Measurements from ENCODE around the gene ZWILCH. TPM values are rescaled to one million over a fixed set of nuclear protein-coding genes. Genes with fewer than 3 reads are reported as not detected.

Gene ZWILCH
- total RNA-seq, 3 donors from 2014 or later (not counting 1 experiment from before 2014, with no cell fraction given): 8.7 to 9.9 (median 9.7) TPM

DNA sequence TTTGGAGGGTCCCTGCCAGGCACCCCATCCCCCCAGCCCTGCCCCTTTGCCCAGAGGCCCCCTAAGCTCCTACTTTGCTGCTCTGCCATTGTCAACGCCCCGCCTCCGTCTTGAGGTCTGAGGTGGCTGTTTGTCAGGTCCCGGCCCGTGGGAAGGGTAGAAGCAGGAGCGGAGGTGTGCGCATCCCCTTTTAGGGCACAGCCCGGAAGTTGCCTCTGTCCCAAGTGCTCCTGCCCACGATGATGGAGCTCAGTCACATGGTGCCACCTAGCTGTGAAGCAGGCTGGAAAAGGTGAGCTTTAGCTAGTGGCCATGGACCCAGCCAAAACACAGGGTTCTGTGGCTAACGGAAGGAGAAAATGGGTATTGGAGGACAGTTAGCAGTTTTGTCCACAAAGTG lies 89.2 kb downstream of the ZWILCH start:
- Histone ChIP-seq H3K27me3 (ENCODE audit: control insufficient read depth, insufficient read depth, low read length) (no peaks in the 10 kb centered on the region), H3K9me3 (ENCODE audit: control insufficient read depth, insufficient read depth, low read length) (no peaks in the 10 kb centered on the region), H3K4me3 (ENCODE audit: low read length) (no peak overlapping the region), H3K4me1 (ENCODE audit: control insufficient read depth, insufficient read depth, low read length) (no peaks in the 10 kb centered on the region), H3K36me3 (ENCODE audit: control insufficient read depth, insufficient read depth, low read length) (no peaks in the 10 kb centered on the region), H3K27ac (ENCODE audit: low read length) (no peak overlapping the region)
- Mint-ChIP-seq H3K27me3 (ENCODE audit: low read depth in 2 of 2) (no peaks in the 10 kb centered on the region), H3K4me1 (no peaks in the 10 kb centered on the region), H3K4me3 (no peak overlapping the region), H3K9me3 (no peaks in the 10 kb centered on the region), H3K27ac (no peak overlapping the region), H3K36me3 (no peaks in the 10 kb centered on the region)
- no peak for DNase-seq
- TF ChIP-seq, protein P1, sequence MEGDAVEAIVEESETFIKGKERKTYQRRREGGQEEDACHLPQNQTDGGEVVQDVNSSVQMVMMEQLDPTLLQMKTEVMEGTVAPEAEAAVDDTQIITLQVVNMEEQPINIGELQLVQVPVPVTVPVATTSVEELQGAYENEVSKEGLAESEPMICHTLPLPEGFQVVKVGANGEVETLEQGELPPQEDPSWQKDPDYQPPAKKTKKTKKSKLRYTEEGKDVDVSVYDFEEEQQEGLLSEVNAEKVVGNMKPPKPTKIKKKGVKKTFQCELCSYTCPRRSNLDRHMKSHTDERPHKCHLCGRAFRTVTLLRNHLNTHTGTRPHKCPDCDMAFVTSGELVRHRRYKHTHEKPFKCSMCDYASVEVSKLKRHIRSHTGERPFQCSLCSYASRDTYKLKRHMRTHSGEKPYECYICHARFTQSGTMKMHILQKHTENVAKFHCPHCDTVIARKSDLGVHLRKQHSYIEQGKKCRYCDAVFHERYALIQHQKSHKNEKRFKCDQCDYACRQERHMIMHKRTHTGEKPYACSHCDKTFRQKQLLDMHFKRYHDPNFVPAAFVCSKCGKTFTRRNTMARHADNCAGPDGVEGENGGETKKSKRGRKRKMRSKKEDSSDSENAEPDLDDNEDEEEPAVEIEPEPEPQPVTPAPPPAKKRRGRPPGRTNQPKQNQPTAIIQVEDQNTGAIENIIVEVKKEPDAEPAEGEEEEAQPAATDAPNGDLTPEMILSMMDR (IDR thresholded peaks at IDR 0.05): no peak
- intact Hi-C loops (cut with micrococcal nuclease): no loop called here
- WGBS (ENCODE audit: insufficient coverage): 90% methylated on average over 10 of the region's 10 CpGs
- no peak for ATAC-seq

DNA sequence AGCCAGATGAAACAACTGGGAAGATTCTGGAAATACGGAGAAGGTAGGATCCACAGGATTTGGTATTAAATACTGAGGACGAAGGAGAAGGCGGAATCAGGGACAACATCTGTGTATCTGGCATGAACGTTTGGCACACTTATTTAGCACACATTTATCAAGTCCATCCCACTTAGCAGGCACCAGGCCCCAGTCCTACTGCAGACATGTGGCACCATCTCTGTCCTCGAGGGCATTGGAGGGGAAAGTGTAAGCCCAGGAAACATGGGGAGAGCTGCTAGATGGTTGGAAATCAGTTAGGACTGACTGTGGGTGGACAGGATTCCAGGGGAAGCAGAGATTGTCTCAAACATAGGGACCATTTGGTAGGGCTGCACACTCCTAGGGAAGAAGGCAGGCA lies 89.7 kb downstream of the ZWILCH start:
- Mint-ChIP-seq H3K27me3 (ENCODE audit: low read depth in 2 of 2) (no peaks in the 10 kb centered on the region), H3K27ac (no peak overlapping the region), H3K9me3 (no peaks in the 10 kb centered on the region), H3K4me3 (no peak overlapping the region), H3K4me1 (no peaks in the 10 kb centered on the region), H3K36me3 (no peaks in the 10 kb centered on the region)
- TF ChIP-seq, protein P1 (IDR thresholded peaks at IDR 0.05): no peak
- ATAC-seq: no peak
- WGBS (ENCODE audit: insufficient coverage): 89% methylated on average over 5 of the region's 5 CpGs
- Histone ChIP-seq H3K4me1 (ENCODE audit: control insufficient read depth, insufficient read depth, low read length) (no peaks in the 10 kb centered on the region), H3K4me3 (ENCODE audit: low read length) (no peak overlapping the region), H3K9me3 (ENCODE audit: control insufficient read depth, insufficient read depth, low read length) (no peaks in the 10 kb centered on the region), H3K27ac (ENCODE audit: low read length) (no peak overlapping the region), H3K36me3 (ENCODE audit: control insufficient read depth, insufficient read depth, low read length) (no peaks in the 10 kb centered on the region), H3K27me3 (ENCODE audit: control insufficient read depth, insufficient read depth, low read length) (no peaks in the 10 kb centered on the region)
- intact Hi-C loops (cut with micrococcal nuclease): no loop called here
- DNase-seq: no peak

DNA sequence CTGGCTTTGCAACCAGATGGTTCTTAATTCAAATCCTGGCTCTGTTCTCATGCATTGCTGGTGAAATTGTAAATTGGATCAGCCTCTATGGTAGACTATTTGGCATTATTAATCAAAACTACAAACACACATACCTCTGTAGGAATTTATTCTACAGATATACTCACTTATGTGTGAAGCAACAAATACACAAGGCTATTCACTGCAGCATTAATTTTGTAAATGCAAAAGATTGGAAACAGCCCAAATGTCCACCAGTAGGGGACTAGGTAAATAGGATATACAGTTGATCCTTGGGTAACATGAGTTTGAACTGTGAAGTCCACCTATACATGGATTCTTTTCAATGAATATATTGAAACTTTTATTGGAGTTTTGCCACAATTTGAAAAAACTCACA lies 90.2 kb downstream of the ZWILCH start:
- Histone ChIP-seq H3K27ac (ENCODE audit: low read length) (no peak overlapping the region), H3K9me3 (ENCODE audit: control insufficient read depth, insufficient read depth, low read length) (no peaks in the 10 kb centered on the region), H3K27me3 (ENCODE audit: control insufficient read depth, insufficient read depth, low read length) (no peaks in the 10 kb centered on the region), H3K36me3 (ENCODE audit: control insufficient read depth, insufficient read depth, low read length) (no peaks in the 10 kb centered on the region), H3K4me3 (ENCODE audit: low read length) (no peak overlapping the region), H3K4me1 (ENCODE audit: control insufficient read depth, insufficient read depth, low read length) (no peaks in the 10 kb centered on the region)
- ATAC-seq (no peak), DNase-seq (no peak)
- TF ChIP-seq, protein P1 (IDR thresholded peaks at IDR 0.05): no peak
- H3K36me3 Mint-ChIP-seq: no peaks in the 10 kb centered on the region
- H3K27ac Mint-ChIP-seq: no peak overlapping the region
- H3K4me3 Mint-ChIP-seq: no peak overlapping the region
- H3K4me1 Mint-ChIP-seq: no peaks in the 10 kb centered on the region
- H3K27me3 Mint-ChIP-seq (ENCODE audit: low read depth in 2 of 2): no peaks in the 10 kb centered on the region
- no peaks in the 10 kb centered on the region for H3K9me3 Mint-ChIP-seq
- intact Hi-C loops (cut with micrococcal nuclease): no loop called here

DNA sequence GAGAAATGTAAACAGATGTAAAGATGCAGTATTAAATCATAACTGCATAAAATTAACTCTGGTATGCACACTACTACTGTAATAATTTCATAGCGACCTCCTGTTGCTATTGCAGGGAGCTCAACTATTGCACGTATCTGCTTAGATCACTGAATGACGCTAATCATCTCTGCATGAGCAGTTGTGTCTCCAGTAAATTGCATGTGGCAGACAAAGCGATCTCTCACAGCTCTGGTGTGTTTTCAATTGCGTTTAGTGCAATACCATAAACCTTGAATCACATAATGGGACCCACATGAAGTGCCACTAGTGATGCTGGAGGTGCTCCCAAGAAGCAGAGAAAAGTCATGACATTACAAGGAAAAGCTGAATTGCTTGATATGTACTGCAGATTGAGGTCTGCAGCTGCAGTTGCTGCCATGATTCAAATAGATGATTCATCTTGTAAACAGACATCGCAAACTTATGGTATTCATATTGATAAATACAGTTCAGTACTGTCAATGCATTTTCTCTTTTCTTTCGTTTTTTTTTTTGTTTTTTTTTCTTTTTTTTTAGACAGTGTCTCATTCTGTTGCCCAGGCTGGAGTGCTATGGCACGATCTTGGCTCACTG lies 90.9 kb downstream of the ZWILCH start:
- H3K36me3 Mint-ChIP-seq: no peaks in the 10 kb centered on the region
- no peak for DNase-seq
- Histone ChIP-seq H3K4me1 (ENCODE audit: control insufficient read depth, insufficient read depth, low read length) (no peaks in the 10 kb centered on the region), H3K36me3 (ENCODE audit: control insufficient read depth, insufficient read depth, low read length) (no peaks in the 10 kb centered on the region), H3K27ac (ENCODE audit: low read length) (no peak overlapping the region), H3K4me3 (ENCODE audit: low read length) (no peak overlapping the region), H3K9me3 (ENCODE audit: control insufficient read depth, insufficient read depth, low read length) (no peaks in the 10 kb centered on the region), H3K27me3 (ENCODE audit: control insufficient read depth, insufficient read depth, low read length) (no peaks in the 10 kb centered on the region)
- intact Hi-C loops (cut with micrococcal nuclease): no loop called here
- H3K4me3 Mint-ChIP-seq: no peak overlapping the region
- WGBS (ENCODE audit: insufficient coverage): 94% methylated on average over 8 of the region's 8 CpGs
- TF ChIP-seq, protein P1 (IDR thresholded peaks at IDR 0.05): no peak
- no peaks in the 10 kb centered on the region for H3K27me3 Mint-ChIP-seq (ENCODE audit: low read depth in 2 of 2)
- no peaks in the 10 kb centered on the region for H3K9me3 Mint-ChIP-seq
- H3K4me1 Mint-ChIP-seq: no peaks in the 10 kb centered on the region
- H3K27ac Mint-ChIP-seq: no peak overlapping the region
- no peak for ATAC-seq
